H9 (cell line): ENCODE data around the gene NEUROG1. TPM values are rescaled to one million over a fixed set of nuclear protein-coding genes. Genes with fewer than 3 reads are reported as not detected.

Source experiments
- DNase-seq: peaks from one replicate; pipeline ENCODE4 v3.0.0-alpha.2; 2017
- H2AFZ ChIP-seq: one replicate; pipeline ENCODE4 v1.6.1; 2013; ENCODE audit warnings: mild to moderate bottlenecking, low read length, control low read depth, moderate library complexity
- H2AK5ac ChIP-seq: 2 replicates; pipeline ENCODE4 v1.6.1; 2013; ENCODE audit warnings: low read length, control low read depth, mixed read lengths; ENCODE audit not compliant: insufficient read length
- H2BK120ac ChIP-seq: one replicate; pipeline ENCODE4 v1.6.1; 2013; ENCODE audit warnings: low read depth, mild to moderate bottlenecking, low read length, control low read depth, inconsistent platforms; ENCODE audit not compliant: poor library complexity, severe bottlenecking
- H2BK12ac ChIP-seq: 2 replicates; pipeline ENCODE4 v1.6.1; 2013; ENCODE audit warnings: low read length, control low read depth, mixed read lengths, low read depth; ENCODE audit not compliant: insufficient read length
- H2BK15ac ChIP-seq: 2 replicates; pipeline ENCODE4 v1.6.1; 2013; ENCODE audit warnings: low read depth, low read length, control low read depth
- H2BK20ac ChIP-seq: one replicate; pipeline ENCODE4 v1.6.1; 2013; ENCODE audit warnings: low read depth, mild to moderate bottlenecking, low read length, control low read depth, inconsistent platforms; ENCODE audit not compliant: poor library complexity, severe bottlenecking
- H2BK5ac ChIP-seq: 2 replicates; pipeline ENCODE4 v1.6.1; 2013; ENCODE audit warnings: low read length, control low read depth, mixed read lengths; ENCODE audit not compliant: insufficient read length
- H3K14ac ChIP-seq: 2 replicates; pipeline ENCODE4 v1.6.1; 2013; ENCODE audit warnings: low read length, control low read depth; ENCODE audit not compliant: insufficient read depth
- H3K18ac ChIP-seq: 2 replicates; pipeline ENCODE4 v1.6.1; 2013; ENCODE audit warnings: low read depth, mild to moderate bottlenecking, mixed read lengths, low read length, control low read depth; ENCODE audit not compliant: insufficient read length
- H3K23ac ChIP-seq: 2 replicates; pipeline ENCODE4 v1.6.1; 2013; ENCODE audit warnings: low read length, control low read depth, mixed read lengths, low read depth; ENCODE audit not compliant: insufficient read length
- H3K23me2 ChIP-seq: 2 replicates; pipeline ENCODE4 v1.6.1; 2013; ENCODE audit warnings: low read depth, mild to moderate bottlenecking, mixed read lengths, low read length, control low read depth; ENCODE audit not compliant: insufficient read length, poor library complexity, severe bottlenecking
- H3K27ac ChIP-seq: 2 replicates; pipeline ENCODE4 v1.5.1; 2013; ENCODE audit warnings: low read length, control low read depth, mixed read lengths, low read depth; ENCODE audit not compliant: insufficient read length
- H3K27me3 ChIP-seq: 2 replicates; pipeline ENCODE4 v1.6.1; 2013; ENCODE audit warnings: low read length, control low read depth, inconsistent platforms; ENCODE audit not compliant: insufficient read depth
- H3K4ac ChIP-seq: 2 replicates; pipeline ENCODE4 v1.6.1; 2013; ENCODE audit warnings: low read depth, mild to moderate bottlenecking, control low read depth, inconsistent platforms, low read length, moderate library complexity
- H3K4me1 ChIP-seq: 2 replicates; pipeline ENCODE4 v1.6.1; 2013; ENCODE audit warnings: low read length, control low read depth, inconsistent platforms; ENCODE audit not compliant: insufficient read depth
- H3K4me2 ChIP-seq: 2 replicates; pipeline ENCODE4 v1.6.1; 2013; ENCODE audit warnings: low read length, control low read depth, mixed read lengths; ENCODE audit not compliant: insufficient read length, insufficient read depth
- H3K56ac ChIP-seq: 2 replicates; pipeline ENCODE4 v1.6.1; 2013; ENCODE audit warnings: low read depth, mild to moderate bottlenecking, mixed read lengths, low read length, control low read depth; ENCODE audit not compliant: insufficient read length
- H3K79me1 ChIP-seq: 2 replicates; pipeline ENCODE4 v1.6.1; 2013; ENCODE audit warnings: low read depth, mild to moderate bottlenecking, moderate library complexity, low read length, control low read depth, inconsistent platforms; ENCODE audit not compliant: insufficient read depth, poor library complexity, severe bottlenecking
- H3K79me2 ChIP-seq: 2 replicates; pipeline ENCODE4 v1.6.1; 2013; ENCODE audit warnings: low read length, control low read depth, inconsistent platforms; ENCODE audit not compliant: insufficient read depth
- H3K9ac ChIP-seq: 2 replicates; pipeline ENCODE4 v1.6.1; 2013; ENCODE audit warnings: low read length, control low read depth, mixed read lengths; ENCODE audit not compliant: insufficient read length; ENCODE audit errors: extremely low read depth
- H3K9me3 ChIP-seq: one replicate; pipeline ENCODE4 v1.6.1; 2013; ENCODE audit warnings: low read depth, low read length, inconsistent platforms; ENCODE audit not compliant: control insufficient read depth
- H3T11ph ChIP-seq: one replicate; pipeline ENCODE4 v1.6.1; 2013; ENCODE audit warnings: mild to moderate bottlenecking, low read length, control low read depth, inconsistent platforms
- H4K20me1 ChIP-seq: one replicate; pipeline ENCODE4 v1.6.1; 2013; ENCODE audit not compliant: control insufficient read depth, insufficient read length, insufficient read depth
- H4K5ac ChIP-seq: 2 replicates; pipeline ENCODE4 v1.6.1; 2013; ENCODE audit warnings: low read depth, mild to moderate bottlenecking, mixed read lengths, low read length, control low read depth; ENCODE audit not compliant: insufficient read length
- H4K8ac ChIP-seq: replicated peaks from 2 replicates; pipeline ENCODE4 v1.6.1; 2013; ENCODE audit warnings: low read length, control low read depth, mixed read lengths, low read depth; ENCODE audit not compliant: insufficient read length
- H4K91ac ChIP-seq: 2 replicates; pipeline ENCODE4 v1.6.1; 2013; ENCODE audit warnings: low read depth, mild to moderate bottlenecking, moderate library complexity, mixed read lengths, low read length, control low read depth; ENCODE audit not compliant: insufficient read length
- H3K27ac Mint-ChIP-seq, 3 experiments: 2 replicates in 2 of 3; 3 replicates in 1 of 3; pipeline ENCODE4 v1.8.0; 2020 to 2021; ENCODE audit warnings: mixed read lengths in 3 of 3, mild to moderate bottlenecking in 1 of 3, moderate library complexity in 1 of 3
- H3K27me3 Mint-ChIP-seq: 2 replicates; pipeline ENCODE4 v1.8.0; 2021; ENCODE audit warnings: low read depth, mild to moderate bottlenecking, moderate library complexity, mixed read lengths
- H3K36me3 Mint-ChIP-seq, 3 experiments: 2 replicates in 2 of 3; 3 replicates in 1 of 3; pipeline ENCODE4 v1.8.0; 2020 to 2021; ENCODE audit warnings: low read depth in 3 of 3, mixed read lengths in 3 of 3; ENCODE audit not compliant: insufficient read depth in 1 of 3
- H3K4me1 Mint-ChIP-seq, 2 experiments: 2 replicates each; pipeline ENCODE4 v1.8.0; 2020; ENCODE audit warnings: mixed read lengths in 2 of 2
- H3K4me3 Mint-ChIP-seq, 2 experiments: 2 replicates in 1 of 2; 3 replicates in 1 of 2; pipeline ENCODE4 v1.8.0; 2020 to 2021; ENCODE audit warnings: mild to moderate bottlenecking in 2 of 2, mixed read lengths in 2 of 2, moderate library complexity in 1 of 2
- H3K9me3 Mint-ChIP-seq, 2 experiments: 2 replicates in 1 of 2; 3 replicates in 1 of 2; pipeline ENCODE4 v1.8.0; 2020; ENCODE audit warnings: mild to moderate bottlenecking in 2 of 2, mixed read lengths in 2 of 2, moderate library complexity in 1 of 2
- WGBS: extraction: QIAGEN DNeasy Blood & Tissue Kit; methylation state at CpG from one replicate; pipeline ENCODE4 v1.1.7; 2013; ENCODE audit warnings: missing lambda C conversion rate, low lambda C conversion rate, mixed read lengths; ENCODE audit not compliant: insufficient read length; ENCODE audit errors: extremely low coverage; 5-methylcytosine and 5-hydroxymethylcytosine counted together
- total RNA-seq: library from RNA; stranded (reverse); gene quantifications from 2 replicates; pipeline ENCODE4 v1.2.1, GENCODE V29; 2021
- TF ChIP-seq, protein P1 (sequence below): fragments of 200-600 bp; sonication (generic); conservative IDR thresholded peaks from 3 replicates; pipeline ENCODE4 v1.8.0; 2021; ENCODE audit warnings: antibody characterized with exemption, mild to moderate bottlenecking

NEUROG1 gene
- total RNA-seq, 1 experiment from 2014 or later, result not detected

GRCh38 chr5:135521964-135522363, 13.8 kb downstream of the NEUROG1 start:
- no peak overlapping the region for H3K4me3 Mint-ChIP-seq
- Histone ChIP-seq H4K5ac (no peak overlapping the region), H2BK20ac (no peak overlapping the region), H3K4me2 (no peak overlapping the region), H3K27ac (no peak overlapping the region), H2BK5ac (no peak overlapping the region), H4K20me1 (no peaks in the 10 kb centered on the region), H3K79me1 (no peaks in the 10 kb centered on the region), H2AFZ (no peak overlapping the region), H2BK120ac (no peak overlapping the region), H2AK5ac (no peak overlapping the region), H4K8ac (no peak overlapping the region), H3K9me3 (peaks cover 12% of the 10 kb centered on the region), H3K18ac (no peak overlapping the region), H4K91ac (no peak overlapping the region), H3K14ac (no peak overlapping the region), H3T11ph (no peak overlapping the region), H2BK15ac (no peak overlapping the region), H3K4ac (no peak overlapping the region), H2BK12ac (no peak overlapping the region), H3K23me2 (no peaks in the 10 kb centered on the region), H3K4me1 (no peaks in the 10 kb centered on the region), H3K23ac (no peak overlapping the region), H3K79me2 (no peaks in the 10 kb centered on the region), H3K56ac (no peak overlapping the region), H3K27me3 (peaks cover 2% of the 10 kb centered on the region), H3K9ac (no peak overlapping the region)
- no peak overlapping the region for H3K27ac Mint-ChIP-seq
- H3K9me3 Mint-ChIP-seq, result peaks cover 32 to 40% of the 10 kb centered on the region in 2 experiments
- no peak for DNase-seq
- WGBS, result no CpG with 5 or more reads among the region's 2 CpGs
- TF ChIP-seq, protein P1, sequence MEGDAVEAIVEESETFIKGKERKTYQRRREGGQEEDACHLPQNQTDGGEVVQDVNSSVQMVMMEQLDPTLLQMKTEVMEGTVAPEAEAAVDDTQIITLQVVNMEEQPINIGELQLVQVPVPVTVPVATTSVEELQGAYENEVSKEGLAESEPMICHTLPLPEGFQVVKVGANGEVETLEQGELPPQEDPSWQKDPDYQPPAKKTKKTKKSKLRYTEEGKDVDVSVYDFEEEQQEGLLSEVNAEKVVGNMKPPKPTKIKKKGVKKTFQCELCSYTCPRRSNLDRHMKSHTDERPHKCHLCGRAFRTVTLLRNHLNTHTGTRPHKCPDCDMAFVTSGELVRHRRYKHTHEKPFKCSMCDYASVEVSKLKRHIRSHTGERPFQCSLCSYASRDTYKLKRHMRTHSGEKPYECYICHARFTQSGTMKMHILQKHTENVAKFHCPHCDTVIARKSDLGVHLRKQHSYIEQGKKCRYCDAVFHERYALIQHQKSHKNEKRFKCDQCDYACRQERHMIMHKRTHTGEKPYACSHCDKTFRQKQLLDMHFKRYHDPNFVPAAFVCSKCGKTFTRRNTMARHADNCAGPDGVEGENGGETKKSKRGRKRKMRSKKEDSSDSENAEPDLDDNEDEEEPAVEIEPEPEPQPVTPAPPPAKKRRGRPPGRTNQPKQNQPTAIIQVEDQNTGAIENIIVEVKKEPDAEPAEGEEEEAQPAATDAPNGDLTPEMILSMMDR, result no peak
- H3K4me1 Mint-ChIP-seq, result peaks cover 4 to 5% of the 10 kb centered on the region in 2 experiments; a peak in 2 of 4 replicates
- peaks cover 4 to 10% (median 9%) of the 10 kb centered on the region in 3 experiments; a peak in 5 of 7 replicates for H3K36me3 Mint-ChIP-seq
- peaks cover 99% of the 10 kb centered on the region for H3K27me3 Mint-ChIP-seq
